Eye (tissue), 1 donor: Measurements from ENCODE around the gene ZNF219.
A peak's percentile ranks its signal among the peaks of the same experiment; 100 is the strongest.

Experiments used
- DNase-seq: peaks from one replicate; pipeline ENCODE4 v3.0.0-alpha.2; 2015

ZNF219 gene

GRCh38 chr14:21101802-21102413, 3.5 kb upstream of the ZNF219 start:
- DNase-seq: no peak

GRCh38 chr14:21100931-21101330, 2.5 kb upstream of the ZNF219 start, which contains the start of gene TMEM253:
TSS of gene TMEM253 (plus strand) at chr14:21101066. CDS start at chr14:21101344, 278 bp downstream.
- DNase-seq: no peak

GRCh38 chr14:21099596-21099985, 1.1 kb upstream of the ZNF219 start:
- DNase-seq: no peak

- peak; percentile 34 for DNase-seq
Measured at GRCh38 chr14:21098892-21099595, 589 bp upstream of the ZNF219 start.

- DNase-seq: no peak
Measured at GRCh38 chr14:21097636-21098075, 799 bp downstream of the ZNF219 start.

- peak; percentile 74 for DNase-seq
Measured at GRCh38 chr14:21096978-21097635, 1.3 kb downstream of the ZNF219 start.

GRCh38 chr14:21096438-21096837, 2.0 kb downstream of the ZNF219 start:
- DNase-seq: peak; percentile 51

GRCh38 chr14:21095430-21096205, 2.8 kb downstream of the ZNF219 start:
- peak; percentile 45 for DNase-seq

GRCh38 chr14:21093769-21094681, 4.4 kb downstream of the ZNF219 start:
- DNase-seq: peak; percentile 97

GRCh38 chr14:21093018-21093417, 5.4 kb downstream of the ZNF219 start:
- DNase-seq: no peak

GRCh38 chr14:21092273-21093011, 6.0 kb downstream of the ZNF219 start:
- DNase-seq: peak; percentile 90

GRCh38 chr14:21091821-21092272, 6.6 kb downstream of the ZNF219 start:
- DNase-seq: no peak

GRCh38 chr14:21090940-21091663, 7.4 kb downstream of the ZNF219 start:
- DNase-seq: no peak

GRCh38 chr14:21090194-21090939, 8.1 kb downstream of the ZNF219 start:
- peak; percentile 68 for DNase-seq

- no peak for DNase-seq
Measured at GRCh38 chr14:21089877-21090193, 8.6 kb downstream of the ZNF219 start.

- no peak for DNase-seq
Measured at GRCh38 chr14:21089271-21089670, 9.2 kb downstream of the ZNF219 start.

GRCh38 chr14:21088687-21089086, 9.8 kb downstream of the ZNF219 start:
- DNase-seq: no peak

GRCh38 chr14:21087294-21088091, 11.0 kb downstream of the ZNF219 start:
- DNase-seq: peak; percentile 90

GRCh38 chr14:21086908-21087293, 11.6 kb downstream of the ZNF219 start:
- DNase-seq: no peak
